ENCODE data around the gene HCN1. TPM values are rescaled to one million over a fixed set of nuclear protein-coding genes. Genes with fewer than 3 reads are reported as not detected.

The HCN1 gene
- total and polyA plus RNA-seq, 2 of the 8 experiments (the other 6 are each of a cell fraction or from before 2014, with no cell fraction given): 1.1 to 6.7 TPM

DNA sequence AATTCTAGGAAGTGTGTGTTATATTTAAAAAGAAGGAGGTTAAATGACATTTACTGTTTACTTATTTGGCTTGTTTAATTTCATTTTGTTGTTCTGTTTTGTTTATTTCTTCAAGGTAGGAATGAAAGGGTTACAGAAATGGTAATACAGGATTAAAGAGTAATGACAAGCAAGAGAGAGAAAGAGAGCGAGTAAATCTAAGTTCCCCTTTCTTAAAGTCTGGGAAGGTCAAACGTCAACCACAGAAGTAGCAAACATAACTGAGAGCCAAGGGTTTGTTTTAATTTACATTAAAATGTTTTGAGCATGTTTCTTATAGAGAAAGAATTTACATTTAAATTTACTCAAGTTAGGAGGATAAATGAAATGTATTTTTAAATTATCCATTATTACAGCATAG is 18.7 kb downstream of the HCN1 start:
- Histone ChIP-seq H2BK120ac (replicated peaks; ENCODE audit: low read depth, low read length) (no peak overlapping the region), H3K23me2 (ENCODE audit: low read depth, low read length) (peaks cover 2% of the 10 kb centered on the region; the same call in 1 of the 2 replicates), H3K27ac (ENCODE audit: low read depth, low read length) (no peak overlapping the region), H2BK15ac (ENCODE audit: low read length) (no peak overlapping the region), H2BK5ac (ENCODE audit: low read depth, low read length) (no peak overlapping the region), H2AK5ac (ENCODE audit: low read depth, low read length) (no peak overlapping the region), H3K9me3 (ENCODE audit: insufficient read depth in 2 of 2, low read depth in 1 of 2, low read length in 1 of 2) (no peaks in the 10 kb centered on the region), H3K18ac (ENCODE audit: extremely low read depth, low read length) (no peak overlapping the region), H3K79me1 (ENCODE audit: low read depth, low read length) (no peaks in the 10 kb centered on the region; the same call in 1 of the 2 replicates), H4K20me1 (replicated peaks in 1 of 2; ENCODE audit: control insufficient read depth in 1 of 2, insufficient read depth in 2 of 2, low read length in 2 of 2) (no peaks in the 10 kb centered on the region), H4K91ac (replicated peaks; ENCODE audit: insufficient read length, low read length) (no peak overlapping the region), H3K4ac (replicated peaks; ENCODE audit: insufficient read length, low read depth, low read length) (no peak overlapping the region), H3K36me3 (ENCODE audit: control insufficient read depth in 2 of 4, insufficient read depth in 4 of 4, low read length in 3 of 4) (no peaks in the 10 kb centered on the region), H3K56ac (replicated peaks; ENCODE audit: insufficient read length, low read depth, low read length) (no peak overlapping the region), H3K14ac (ENCODE audit: insufficient read length) (no peak overlapping the region), H3K9ac (replicated peaks in 1 of 4; ENCODE audit: extremely low read depth in 1 of 4, low read depth in 3 of 4, low read length in 3 of 4) (no peak overlapping the region), H3K4me1 (replicated peaks in 1 of 4; ENCODE audit: control insufficient read depth in 3 of 4, insufficient read depth in 4 of 4, low read length in 3 of 4) (peaks cover 0 to 2% (median under 1%) of the 10 kb centered on the region in 4 experiments; a peak in 3 of 7 replicates), H2BK12ac (ENCODE audit: low read depth, low read length) (no peak overlapping the region), H4K5ac (ENCODE audit: insufficient read length, low read depth, low read length) (no peak overlapping the region), H3K79me2 (ENCODE audit: control insufficient read depth in 1 of 2, insufficient read depth in 2 of 2, low read length in 2 of 2) (no peaks in the 10 kb centered on the region), H3K4me3 (ENCODE audit: extremely low read depth in 1 of 4, insufficient read depth in 2 of 4, low read depth in 3 of 4, low read length in 4 of 4) (no peak overlapping the region), H4K8ac (ENCODE audit: extremely low read depth, insufficient read depth, low read length) (no peak overlapping the region), H3K27me3 (replicated peaks in 1 of 4; ENCODE audit: control insufficient read depth in 3 of 4, extremely low read depth in 1 of 4, insufficient read depth in 3 of 4, low read length in 3 of 4) (no peaks in the 10 kb centered on the region), H3K4me2 (ENCODE audit: insufficient read depth in 1 of 2, low read depth in 2 of 2, low read length in 2 of 2) (no peak overlapping the region), H2AFZ (ENCODE audit: low read length) (no peak overlapping the region), H3K23ac (ENCODE audit: insufficient read length) (no peak overlapping the region), H2BK20ac (ENCODE audit: low read length) (no peak overlapping the region)
- TF ChIP-seq SP2 (IDR thresholded peaks at IDR 0.05; ENCODE audit: low read length): no peak
- no peak for TF ChIP-seq SP1 (IDR thresholded peaks at IDR 0.05; ENCODE audit: low read depth, low read length)
- TF ChIP-seq BCL11A (IDR thresholded peaks at IDR 0.05; ENCODE audit: low read depth in 2 of 2, low read length in 2 of 2): no peak
- TF ChIP-seq, protein P1, sequence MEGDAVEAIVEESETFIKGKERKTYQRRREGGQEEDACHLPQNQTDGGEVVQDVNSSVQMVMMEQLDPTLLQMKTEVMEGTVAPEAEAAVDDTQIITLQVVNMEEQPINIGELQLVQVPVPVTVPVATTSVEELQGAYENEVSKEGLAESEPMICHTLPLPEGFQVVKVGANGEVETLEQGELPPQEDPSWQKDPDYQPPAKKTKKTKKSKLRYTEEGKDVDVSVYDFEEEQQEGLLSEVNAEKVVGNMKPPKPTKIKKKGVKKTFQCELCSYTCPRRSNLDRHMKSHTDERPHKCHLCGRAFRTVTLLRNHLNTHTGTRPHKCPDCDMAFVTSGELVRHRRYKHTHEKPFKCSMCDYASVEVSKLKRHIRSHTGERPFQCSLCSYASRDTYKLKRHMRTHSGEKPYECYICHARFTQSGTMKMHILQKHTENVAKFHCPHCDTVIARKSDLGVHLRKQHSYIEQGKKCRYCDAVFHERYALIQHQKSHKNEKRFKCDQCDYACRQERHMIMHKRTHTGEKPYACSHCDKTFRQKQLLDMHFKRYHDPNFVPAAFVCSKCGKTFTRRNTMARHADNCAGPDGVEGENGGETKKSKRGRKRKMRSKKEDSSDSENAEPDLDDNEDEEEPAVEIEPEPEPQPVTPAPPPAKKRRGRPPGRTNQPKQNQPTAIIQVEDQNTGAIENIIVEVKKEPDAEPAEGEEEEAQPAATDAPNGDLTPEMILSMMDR (IDR thresholded peaks at IDR 0.05; ENCODE audit: control extremely low read depth in 1 of 3, insufficient read depth in 1 of 3, low read depth in 1 of 3, low read length in 3 of 3): no peak
- TF ChIP-seq POLR2AphosphoS5 (IDR thresholded peaks at IDR 0.05; ENCODE audit: low read depth, low read length): no peak
- TF ChIP-seq GTF2F1 (IDR thresholded peaks at IDR 0.05; ENCODE audit: borderline replicate concordance, low read depth, low read length): no peak
- TF ChIP-seq, protein P2, sequence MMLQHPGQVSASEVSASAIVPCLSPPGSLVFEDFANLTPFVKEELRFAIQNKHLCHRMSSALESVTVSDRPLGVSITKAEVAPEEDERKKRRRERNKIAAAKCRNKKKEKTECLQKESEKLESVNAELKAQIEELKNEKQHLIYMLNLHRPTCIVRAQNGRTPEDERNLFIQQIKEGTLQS (IDR thresholded peaks at IDR 0.05; ENCODE audit: insufficient read depth, low read depth, low read length): no peak
- WGBS, 2 experiments (ENCODE audit: extremely low coverage in 1 of 2, insufficient coverage in 1 of 2, insufficient read length in 1 of 2, insufficient replicate concordance in 2 of 2, low coverage in 1 of 2, low lambda C conversion rate in 2 of 2, missing lambda C conversion rate in 1 of 2): 56% methylated on average over 2 of the region's 2 CpGs; no CpG with 5 or more reads in 1 of the 2 experiments
- FAIRE-seq (no peak), DNase-seq (ENCODE audit: low read depth in 1 of 2, low spot score in 2 of 2) (no peak)
- ChIA-PET CTCF (ENCODE audit: partially characterized antibody) (no interaction called here), POLR2A (ENCODE audit: partially characterized antibody) (no interaction called here)

Measured in H1 (cell line).